Measurements from ENCODE around the gene GTF2IRD2. TPM values are rescaled to one million over a fixed set of nuclear protein-coding genes. Genes with fewer than 3 reads are reported as not detected.
"Not testable (repeated sequence)": the region's sequence is repeated elsewhere in the genome, so short reads cannot be mapped to it uniquely, and the experiment has no call there.

The GTF2IRD2 gene
- total RNA-seq, 1 donor from 2014 or later = 2.0 TPM

- DNase-seq (ENCODE audit: low read depth, low spot score) = peak; percentile 36
Measured at GRCh38 chr7:74788369-74789150, 62.8 kb downstream of the GTF2IRD2 start.

- DNase-seq (ENCODE audit: low read depth, low spot score) = not testable (repeated sequence)
Measured at GRCh38 chr7:74783595-74783994, 67.8 kb downstream of the GTF2IRD2 start.

DNA sequence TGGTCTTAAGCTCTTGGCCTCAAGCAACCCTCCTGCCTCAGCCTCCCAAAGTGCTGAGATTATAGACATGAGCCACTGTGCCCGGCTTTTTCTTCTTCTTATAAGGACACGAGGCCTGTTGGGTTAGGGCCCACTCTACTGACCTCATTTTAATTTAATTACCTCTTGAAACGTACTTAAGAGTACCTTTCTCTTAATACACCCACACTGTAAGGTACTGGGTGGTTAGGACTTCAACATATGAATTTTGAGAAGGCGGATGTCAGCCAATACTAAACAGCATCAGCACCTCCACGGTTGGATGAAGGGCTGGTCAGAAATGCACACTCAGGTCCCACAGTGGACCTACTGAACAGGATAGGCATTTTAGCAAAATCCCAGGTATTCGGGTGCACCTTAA lies 69.7 kb downstream of the GTF2IRD2 start:
- not testable (repeated sequence) for DNase-seq (ENCODE audit: low read depth, low spot score)

DNA sequence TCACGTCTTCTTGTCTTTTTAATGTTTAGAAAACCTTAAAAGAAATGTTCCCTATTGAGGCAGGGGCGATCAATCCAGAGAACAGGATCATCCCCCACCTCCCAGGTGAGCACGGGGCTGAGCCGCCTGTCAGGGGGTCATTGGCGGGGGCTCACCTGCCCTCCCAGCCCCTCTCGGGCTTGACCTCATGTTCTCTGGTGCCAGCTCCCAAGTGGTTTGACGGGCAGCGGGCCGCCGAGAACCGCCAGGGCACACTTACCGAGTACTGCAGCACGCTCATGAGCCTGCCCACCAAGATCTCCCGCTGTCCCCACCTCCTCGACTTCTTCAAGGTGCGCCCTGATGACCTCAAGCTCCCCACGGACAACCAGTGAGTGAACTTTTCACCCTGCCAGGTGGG lies 72.4 kb downstream of the GTF2IRD2 start:
- DNase-seq (ENCODE audit: low read depth, low spot score) = not testable (repeated sequence)

GRCh38 chr7:74775111-74775510 lies 76.3 kb downstream of the GTF2IRD2 start:
- DNase-seq (ENCODE audit: low read depth, low spot score) = not testable (repeated sequence)

DNA sequence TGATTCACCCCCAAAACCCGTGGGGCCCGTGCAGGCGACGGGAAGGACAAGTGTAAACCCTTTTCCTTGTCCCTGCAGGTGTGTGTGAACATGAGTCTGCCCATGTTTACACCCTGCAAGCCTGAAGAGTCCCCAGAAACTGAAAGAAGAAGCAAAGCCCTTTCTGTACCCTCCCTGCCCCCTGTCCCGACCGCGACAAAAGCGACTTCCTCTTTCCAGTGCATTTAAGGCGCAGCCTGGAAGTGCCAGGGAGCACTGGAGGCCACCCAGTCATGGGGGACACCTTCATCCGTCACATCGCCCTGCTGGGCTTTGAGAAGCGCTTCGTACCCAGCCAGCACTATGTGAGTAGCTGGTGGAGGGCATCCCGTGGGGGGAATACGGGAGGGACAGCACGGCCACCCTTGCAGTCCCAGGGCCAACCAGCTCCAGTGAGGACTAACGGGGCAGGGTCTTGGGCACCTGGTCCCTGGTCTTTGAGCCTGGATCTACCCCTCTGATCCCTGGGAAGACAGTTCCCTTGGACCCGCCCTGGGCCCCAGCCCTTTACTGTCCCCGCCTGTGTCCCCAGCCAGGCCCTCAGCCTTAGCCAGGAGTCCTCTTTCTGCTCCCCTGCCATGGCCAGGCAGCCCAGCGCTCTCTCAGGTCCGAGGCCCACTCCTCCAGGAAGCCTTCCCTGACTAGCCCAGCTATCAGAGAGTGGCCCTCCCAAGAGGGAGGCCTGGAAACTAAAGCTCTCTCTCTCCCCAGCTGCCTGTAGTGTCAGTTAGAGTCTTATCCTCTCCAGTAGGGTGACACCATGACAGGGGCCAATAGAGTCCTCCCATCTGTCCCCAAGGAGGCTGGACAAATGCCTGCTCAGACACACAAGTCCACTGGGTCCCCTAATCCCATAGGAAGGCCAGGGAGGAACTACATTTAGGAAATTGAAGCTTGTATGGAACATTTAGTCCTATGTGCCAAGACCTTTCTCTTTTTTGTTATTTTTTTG lies 77.3 kb downstream of the GTF2IRD2 start, which contains the start of gene NCF1:
Gene NCF1 (plus strand): TSS at position 252 of the 991 bp plus-strand sequence. CDS start 21 bp downstream, at position 273.
- DNase-seq (ENCODE audit: low read depth, low spot score) = not testable (repeated sequence)

DNA sequence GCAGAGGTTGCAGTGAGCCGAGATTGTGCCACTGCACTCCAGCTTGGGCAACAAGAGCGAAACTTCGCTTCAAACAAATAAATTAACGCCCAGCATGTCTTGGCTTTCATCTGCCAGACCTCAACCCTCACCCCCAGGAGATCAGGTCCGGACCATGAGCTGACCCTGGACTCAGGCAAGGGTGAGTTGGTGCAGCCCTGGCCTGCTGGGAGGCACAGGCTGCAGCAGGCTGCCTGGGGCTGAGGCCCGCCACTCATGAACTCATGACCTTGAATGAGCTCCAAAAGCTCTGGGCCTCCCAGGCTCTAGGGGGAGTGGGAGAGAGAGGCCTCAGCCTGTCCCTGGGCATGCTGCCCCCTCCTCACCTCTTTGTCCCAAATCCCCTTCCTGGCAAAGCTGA lies 79.3 kb downstream of the GTF2IRD2 start:
- not testable (repeated sequence) for DNase-seq (ENCODE audit: low read depth, low spot score)

DNA sequence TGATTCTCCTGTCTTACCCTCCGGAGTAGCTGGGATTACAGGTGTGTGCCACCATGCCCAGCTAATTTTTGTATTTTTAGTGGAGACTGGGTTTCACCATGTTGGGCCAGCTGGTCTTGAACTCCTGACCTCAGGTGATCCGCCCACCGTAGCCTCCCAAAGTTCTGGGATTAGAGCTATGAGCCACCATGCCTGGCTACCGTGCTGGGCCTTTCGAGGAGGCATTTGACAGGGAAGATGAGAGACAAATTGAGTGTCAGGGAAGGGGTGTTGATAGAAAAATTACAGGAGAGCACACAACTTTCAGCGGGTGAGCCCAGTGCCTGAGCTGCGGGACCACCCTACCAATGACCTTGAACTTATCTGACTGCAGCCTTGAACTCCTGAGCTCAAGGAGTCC lies 81.3 kb downstream of the GTF2IRD2 start:
- DNase-seq (ENCODE audit: low read depth, low spot score) = not testable (repeated sequence)

DNA sequence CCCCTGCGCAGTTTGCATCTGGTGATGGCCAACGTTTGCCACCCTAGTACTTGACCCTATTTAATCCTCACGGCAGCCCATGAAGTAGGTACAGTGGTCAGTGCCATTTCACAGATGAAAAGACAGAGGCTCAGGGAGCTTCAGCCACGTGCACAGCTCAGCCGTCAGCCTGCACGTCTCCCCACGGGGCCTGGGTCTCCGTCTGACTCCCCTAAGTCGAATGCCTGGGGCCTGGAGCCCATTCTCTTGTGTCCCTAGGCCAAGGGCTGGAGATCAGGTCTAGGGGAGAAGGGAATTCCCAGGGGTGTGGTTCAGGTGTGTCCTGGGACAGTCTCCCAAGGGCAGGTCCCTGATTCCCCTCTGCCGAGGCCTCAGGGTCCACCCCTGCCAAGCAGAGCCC lies 84.4 kb downstream of the GTF2IRD2 start:
- not testable (repeated sequence) for DNase-seq (ENCODE audit: low read depth, low spot score)

- DNase-seq (ENCODE audit: low read depth, low spot score) = not testable (repeated sequence)
Measured at GRCh38 chr7:74766509-74766908, 84.9 kb downstream of the GTF2IRD2 start.

GRCh38 chr7:74765205-74765918 lies 86.0 kb downstream of the GTF2IRD2 start:
- not testable (repeated sequence) for DNase-seq (ENCODE audit: low read depth, low spot score)

DNA sequence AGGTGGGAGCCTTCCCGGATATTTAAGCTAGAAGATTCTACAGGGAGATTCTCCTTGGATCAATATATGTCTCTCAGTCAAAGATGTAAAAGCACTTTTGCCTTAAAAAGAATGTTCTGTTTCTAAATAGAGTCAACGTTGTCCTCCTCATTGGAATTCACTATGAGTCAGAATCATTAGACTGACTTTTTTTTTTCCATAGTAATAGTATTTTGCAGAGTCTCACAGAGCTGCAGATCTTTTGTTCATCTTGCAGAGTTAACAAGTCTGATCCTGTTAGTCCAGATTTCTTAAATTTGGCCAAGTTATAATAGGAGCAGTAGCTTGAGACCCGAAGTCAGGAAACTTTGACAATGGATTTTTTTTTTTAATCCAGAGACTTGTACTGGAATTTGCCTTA lies 92.4 kb downstream of the GTF2IRD2 start:
- DNase-seq (ENCODE audit: low read depth, low spot score) = not testable (repeated sequence)

DNA sequence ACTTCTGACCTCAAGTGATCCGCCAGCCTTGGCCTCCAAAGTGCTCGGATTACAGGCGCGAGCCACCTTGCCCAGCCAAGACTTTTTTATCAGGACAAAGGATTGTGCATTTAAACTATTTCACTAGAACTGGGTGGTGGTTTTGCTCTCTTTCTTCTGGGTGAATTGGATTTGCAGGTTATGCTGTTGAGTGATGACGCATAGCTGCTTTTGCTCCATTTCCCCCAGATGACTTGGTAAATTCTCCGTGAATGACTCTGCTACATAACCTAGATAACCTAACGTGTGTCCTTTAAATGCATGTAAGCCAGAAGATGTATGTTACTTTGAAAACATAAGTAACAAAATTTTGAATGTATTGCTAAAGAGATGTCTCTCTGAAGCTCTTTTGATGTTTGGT lies 93.1 kb downstream of the GTF2IRD2 start:
- not testable (repeated sequence) for DNase-seq (ENCODE audit: low read depth, low spot score)

GRCh38 chr7:74756673-74757072 lies 94.7 kb downstream of the GTF2IRD2 start:
- not testable (repeated sequence) for DNase-seq (ENCODE audit: low read depth, low spot score)

- not testable (repeated sequence) for DNase-seq (ENCODE audit: low read depth, low spot score)
Measured at GRCh38 chr7:74753921-74754482, 97.4 kb downstream of the GTF2IRD2 start.

Other genes with a start within 250 kb of the GTF2IRD2 start
- 94.6 and 169 TPM in 2 replicates for gene GTF2I, start 193.9 kb downstream of the GTF2IRD2 start, total RNA-seq
- gene NCF1, start 77.6 kb downstream of the GTF2IRD2 start, total RNA-seq = not detected in 2 replicates
- gene CASTOR2, start 113.1 kb upstream of the GTF2IRD2 start, total RNA-seq = 10.3 and 15.6 TPM in 2 replicates
- gene RCC1L, start 222.2 kb upstream of the GTF2IRD2 start, total RNA-seq = 69.8 and 80.0 TPM in 2 replicates
- gene GTF2IRD2B, start 241.0 kb upstream of the GTF2IRD2 start, total RNA-seq = 12.7 and 13.8 TPM in 2 replicates

All from pulmonary artery endothelial cell (primary cell).